Hepatocyte (in vitro differentiated cells): Measurements from ENCODE around the gene ARHGEF12.

Source experiments
- CTCF ChIP-seq: fragments of 200-600 bp; sonication (generic); IDR thresholded peaks from 2 replicates; pipeline ENCODE4 v1.5.1; 2016; ENCODE audit warnings: antibody characterized with exemption, mild to moderate bottlenecking; ENCODE audit not compliant: poor library complexity
- EZH2 ChIP-seq: fragments of 200-600 bp; sonication (generic); IDR thresholded peaks from 2 replicates; pipeline ENCODE4 v1.6.1; 2016; ENCODE audit warnings: antibody characterized with exemption, mild to moderate bottlenecking, borderline replicate concordance

GRCh38 chr11:120538707-120539106 is 202.5 kb downstream of the ARHGEF12 start:
- no peak for TF ChIP-seq CTCF
- TF ChIP-seq EZH2: no peak
